GM21423 (cell line): Measurements from ENCODE around the gene GNA12.

Source experiments
- ATAC-seq: cut with Tn5 transposase; IDR thresholded peaks from one replicate; pipeline ENCODE4 v1.9.1; 2021; ENCODE audit warnings: mild to moderate bottlenecking, moderate library complexity; ENCODE audit not compliant: unreplicated experiment

The GNA12 gene

DNA sequence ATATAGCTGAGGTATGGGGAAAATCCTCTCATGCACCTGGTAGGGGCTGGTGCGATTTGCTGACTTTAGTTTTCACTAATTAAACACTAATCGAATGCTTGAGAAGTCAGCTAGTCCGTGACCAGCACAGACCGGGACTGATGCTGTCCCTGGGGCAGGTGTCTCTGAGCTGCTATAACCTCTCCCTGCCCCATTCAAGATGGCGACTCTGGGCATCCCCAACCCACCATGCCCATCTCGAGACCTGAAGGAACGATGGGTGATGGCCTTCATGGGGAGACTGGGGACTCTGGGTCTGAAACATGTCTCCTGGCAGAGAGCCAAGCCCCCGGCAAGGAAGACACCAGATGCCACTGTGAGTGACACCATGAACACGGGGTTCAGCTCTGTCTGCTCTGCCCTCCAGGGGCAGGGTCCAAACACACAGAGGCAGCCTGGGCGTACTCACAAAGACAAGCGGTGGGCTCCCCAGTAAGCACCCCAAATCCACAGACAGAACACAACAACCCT, 57.4 kb downstream of the GNA12 start:
- no peak for ATAC-seq

GRCh38 chr7:2785071-2785500, 59.0 kb downstream of the GNA12 start:
- ATAC-seq = peak; percentile 82

DNA sequence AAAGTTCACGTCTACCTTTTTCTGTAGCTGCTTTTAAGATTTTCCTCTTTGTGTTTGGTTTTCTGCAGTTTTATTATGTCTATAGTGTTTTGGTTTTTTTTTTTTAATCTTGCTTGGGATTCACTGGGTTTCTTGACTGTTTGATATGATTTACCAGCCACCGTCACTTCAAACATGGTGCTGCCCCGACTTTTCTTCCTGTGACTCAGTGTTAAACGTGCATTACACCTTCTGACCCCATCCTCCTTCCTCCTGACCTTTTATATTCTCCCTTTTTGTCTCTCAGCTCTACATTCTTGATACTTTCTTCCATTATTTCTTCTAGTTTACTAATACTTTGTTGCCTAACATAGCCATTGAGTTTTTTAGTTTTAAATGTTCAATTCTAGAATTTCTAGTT, 61.5 kb downstream of the GNA12 start:
- no peak for ATAC-seq

DNA sequence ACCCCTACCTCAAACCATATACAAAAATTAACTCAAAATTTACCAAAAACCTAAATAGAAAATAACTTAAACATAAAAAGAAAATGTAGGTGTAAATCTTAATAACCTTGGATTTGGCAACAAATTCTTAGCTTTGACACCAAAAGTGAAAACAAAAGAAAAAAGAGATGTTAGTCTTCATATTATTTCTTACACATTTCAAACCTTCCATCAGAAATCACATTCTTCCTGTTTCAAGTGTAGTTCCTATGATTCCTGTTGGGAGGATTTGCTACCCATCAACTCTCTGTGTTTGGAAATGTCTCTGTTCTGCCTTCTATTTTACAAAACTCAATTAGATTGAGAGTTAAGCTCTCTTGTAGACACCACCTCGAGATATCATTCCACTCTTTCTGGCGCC, 62.0 kb downstream of the GNA12 start:
- no peak for ATAC-seq

DNA sequence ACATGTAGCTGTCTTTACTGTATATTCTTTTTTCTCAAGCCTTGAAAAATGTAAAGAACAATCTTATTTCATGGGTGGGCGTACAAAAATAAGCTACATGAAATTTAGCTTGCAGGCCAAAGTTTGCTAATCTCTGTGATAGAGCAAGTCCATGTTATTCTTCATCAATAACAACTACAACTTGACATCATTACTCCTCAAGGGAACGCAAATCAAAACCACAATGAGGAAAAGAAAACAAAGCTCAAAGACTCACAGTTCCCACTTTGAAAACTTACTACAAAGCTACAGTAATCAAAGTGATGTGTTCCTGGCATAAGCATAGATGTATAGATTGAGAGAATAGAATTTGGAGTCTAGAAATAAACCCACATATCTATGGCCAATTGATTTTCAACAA, 62.5 kb downstream of the GNA12 start:
- no peak for ATAC-seq

GRCh38 chr7:2779051-2779450, 65.1 kb downstream of the GNA12 start:
- no peak for ATAC-seq

- no peak for ATAC-seq
These were observed 66.1 kb downstream of the GNA12 start for GRCh38 chr7:2777898-2778535.

GRCh38 chr7:2776401-2776800, 67.7 kb downstream of the GNA12 start:
- no peak for ATAC-seq

- ATAC-seq = no peak
These were observed 68.3 kb downstream of the GNA12 start for GRCh38 chr7:2775785-2776184.

DNA sequence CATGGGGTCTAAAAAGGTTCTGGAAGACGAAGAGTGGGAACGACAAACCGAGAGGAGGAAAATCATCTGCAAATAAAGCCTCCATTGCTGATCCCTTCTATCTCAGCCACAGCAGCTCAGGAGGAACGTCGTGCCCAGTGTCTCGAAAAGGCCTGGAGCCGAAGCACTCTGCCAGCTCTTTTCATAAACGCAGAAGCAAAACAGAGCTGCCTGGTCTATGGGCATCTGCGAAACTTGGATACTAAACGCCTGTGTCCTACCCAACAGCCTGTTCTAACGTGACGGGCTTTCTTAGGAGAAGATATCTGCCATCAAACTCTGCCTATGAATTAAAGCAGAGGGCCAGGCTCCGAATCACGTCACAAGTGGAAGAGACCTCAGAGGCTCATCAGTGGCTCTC, 68.7 kb downstream of the GNA12 start:
- ATAC-seq = no peak

- no peak for ATAC-seq
These were observed 69.2 kb downstream of the GNA12 start for GRCh38 chr7:2774935-2775334.

DNA sequence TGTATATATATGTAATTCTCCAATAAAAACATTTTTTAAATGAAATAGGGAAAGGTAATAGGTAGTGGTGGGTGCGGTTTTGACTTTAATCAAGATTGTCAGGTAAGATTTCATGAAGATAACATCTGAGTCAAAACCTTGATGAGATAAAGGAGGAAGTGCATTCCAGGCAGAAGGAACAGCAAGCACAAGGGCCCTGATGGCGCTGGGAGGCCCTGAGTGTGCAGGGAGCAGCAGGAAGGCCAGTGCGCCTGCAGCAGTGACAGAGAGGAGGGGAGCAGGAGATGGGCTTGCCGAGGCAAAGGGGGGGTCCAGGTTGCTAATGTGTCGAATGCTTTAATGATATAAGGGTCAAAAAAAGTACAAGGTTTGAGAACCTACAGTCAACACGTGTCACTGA, 69.8 kb downstream of the GNA12 start:
- ATAC-seq = no peak

DNA sequence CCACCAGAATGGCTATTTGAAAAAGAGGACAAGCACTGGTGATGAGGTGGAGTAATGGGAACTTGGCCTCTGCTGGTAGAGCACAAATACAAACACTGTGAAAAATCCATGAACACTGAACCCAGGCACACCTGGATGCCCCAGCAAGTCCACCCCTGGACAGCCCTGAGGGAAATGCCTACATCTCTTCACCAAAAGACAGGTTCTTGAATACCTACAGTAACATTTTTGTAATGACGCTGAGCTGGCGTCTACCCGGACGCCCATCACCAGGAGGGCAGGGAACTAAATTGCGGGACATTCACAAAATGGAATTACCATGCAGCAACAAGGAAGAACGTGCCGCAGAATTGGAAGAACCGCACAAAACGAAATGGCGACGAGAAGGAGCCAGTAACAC, 70.5 kb downstream of the GNA12 start:
- no peak for ATAC-seq

- no peak for ATAC-seq
These were observed 72.8 kb downstream of the GNA12 start for GRCh38 chr7:2771274-2771731.

DNA sequence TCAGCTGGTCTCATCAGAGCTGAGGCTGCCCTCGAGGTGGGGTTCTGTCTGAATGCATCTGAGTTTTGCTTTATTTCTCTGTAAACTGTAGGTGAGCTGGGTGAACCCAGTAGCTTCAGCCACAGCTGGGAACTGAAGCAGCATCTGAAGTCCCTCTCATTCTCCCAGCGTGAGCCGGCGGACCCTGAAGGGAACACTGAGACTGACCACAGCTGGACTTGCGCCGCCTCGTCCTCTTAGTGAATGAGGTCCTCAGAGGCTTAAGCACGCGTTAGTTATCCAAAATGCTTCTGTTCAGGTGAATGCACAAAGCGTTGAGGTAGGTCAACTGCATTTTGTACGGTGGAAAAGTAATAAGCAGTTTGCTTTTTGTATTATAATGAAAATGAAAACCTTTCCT, 79.5 kb downstream of the GNA12 start:
- no peak for ATAC-seq

- no peak for ATAC-seq
These were observed 80.5 kb downstream of the GNA12 start for GRCh38 chr7:2763597-2763996.

- ATAC-seq = no peak
These were observed 82.2 kb downstream of the GNA12 start for GRCh38 chr7:2761801-2762497.

GRCh38 chr7:2761131-2761624, 82.9 kb downstream of the GNA12 start:
- no peak for ATAC-seq

DNA sequence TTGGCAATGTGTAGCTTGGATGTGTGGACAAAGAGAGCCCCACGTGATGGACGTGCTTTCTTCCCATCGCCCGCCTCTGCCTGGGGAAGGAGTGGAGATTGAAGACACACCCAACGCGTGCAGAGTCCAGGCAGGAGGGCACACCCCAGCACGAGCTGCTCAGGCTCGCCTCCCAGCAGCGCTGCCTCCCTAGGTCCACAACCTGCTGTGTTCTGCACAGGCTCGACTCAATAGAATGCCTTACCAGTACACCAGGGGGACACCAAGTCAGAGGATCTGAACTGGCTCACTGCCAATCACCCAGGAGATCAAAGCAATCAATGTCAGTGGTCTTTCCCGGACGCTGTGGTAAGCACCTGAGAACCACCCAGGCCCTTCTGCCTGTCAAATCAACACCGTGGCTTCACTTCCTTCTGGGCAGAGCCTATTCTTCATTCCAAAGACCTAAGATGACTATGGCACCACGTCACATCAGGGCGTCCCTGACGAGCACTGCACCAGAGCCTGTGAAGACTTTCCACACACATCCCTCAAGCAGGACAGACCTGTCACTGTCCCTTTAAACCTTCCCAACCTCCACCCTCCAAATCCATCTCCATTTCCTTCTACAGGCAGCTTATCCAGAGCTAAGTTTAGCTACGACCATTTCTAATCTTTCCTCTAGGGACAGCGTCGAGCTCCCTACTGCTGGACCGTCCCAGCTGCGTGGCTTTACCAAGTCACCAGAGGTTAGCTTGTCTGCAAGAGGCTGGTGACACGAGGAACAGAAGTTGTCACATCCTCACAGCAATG, 83.8 kb downstream of the GNA12 start:
- ATAC-seq = no peak

- no peak for ATAC-seq
These were observed 84.4 kb downstream of the GNA12 start for GRCh38 chr7:2759736-2760097.
